Measurements from ENCODE around the gene SSBP4. TPM values are rescaled to one million over a fixed set of nuclear protein-coding genes. Genes with fewer than 3 reads are reported as not detected.

The SSBP4 gene
- total RNA-seq, 1 experiment from 2014 or later: 46.1 TPM

- H3K27me3 Mint-ChIP-seq (ENCODE audit: low read depth): peaks cover 28% of the 10 kb centered on the region
- H4K5ac ChIP-seq (ENCODE audit: insufficient read length, low read depth, low read length): no peak overlapping the region
- no peak overlapping the region for H3K9ac ChIP-seq (ENCODE audit: extremely low read depth, insufficient read length, low read length)
These were observed 34.4 kb upstream of the SSBP4 start for GRCh38 chr19:18384775-18385174.

More at GRCh38 chr19:18384775-18385174, 34.4 kb upstream of the SSBP4 start:
- Mint-ChIP-seq H3K36me3 (ENCODE audit: insufficient read depth in 1 of 3, low read depth in 3 of 3) (peaks cover 0 to 5% (median 5%) of the 10 kb centered on the region in 3 experiments; a peak in 1 of 7 replicates), H3K4me3 (no peak overlapping the region), H3K27ac (peak overlapping the region in 1 of 3 experiments; percentile 34; a peak in 1 of 7 replicates), H3K9me3 (no peaks in the 10 kb centered on the region), H3K4me1 (peaks cover 26% of the 10 kb centered on the region in 2 experiments)
- no peak overlapping the region for H4K8ac ChIP-seq (replicated peaks; ENCODE audit: insufficient read length, low read depth, low read length)
- H2AFZ ChIP-seq (ENCODE audit: low read length): no peak overlapping the region
- no peak overlapping the region for H3K4ac ChIP-seq (ENCODE audit: low read depth, low read length)
- H3K14ac ChIP-seq (ENCODE audit: insufficient read depth, low read length): no peak overlapping the region
- H2BK20ac ChIP-seq (ENCODE audit: low read depth, low read length, poor library complexity, severe bottlenecking): no peak overlapping the region
- no peaks in the 10 kb centered on the region for H3K23me2 ChIP-seq (ENCODE audit: insufficient read length, low read depth, low read length, poor library complexity, severe bottlenecking)
- no peaks in the 10 kb centered on the region for H3K79me1 ChIP-seq (ENCODE audit: insufficient read depth, low read depth, low read length, poor library complexity, severe bottlenecking)
- no peak overlapping the region for H2BK12ac ChIP-seq (ENCODE audit: insufficient read length, low read depth, low read length)
- H3K27me3 ChIP-seq (ENCODE audit: insufficient read depth, low read length): no peaks in the 10 kb centered on the region
- no peak overlapping the region for H4K91ac ChIP-seq (ENCODE audit: insufficient read length, low read depth, low read length)
- H3K23ac ChIP-seq (ENCODE audit: insufficient read length, low read depth, low read length): no peak overlapping the region
- H3K4me2 ChIP-seq (ENCODE audit: insufficient read depth, insufficient read length, low read length): no peak overlapping the region
- no peak overlapping the region for H2AK5ac ChIP-seq (ENCODE audit: insufficient read length, low read length)
- H3T11ph ChIP-seq (ENCODE audit: low read length): no peak overlapping the region
- no peaks in the 10 kb centered on the region for H3K9me3 ChIP-seq (ENCODE audit: control insufficient read depth, low read depth, low read length)
- H2BK120ac ChIP-seq (ENCODE audit: low read depth, low read length, poor library complexity, severe bottlenecking): no peak overlapping the region
- no CpG with 5 or more reads among the region's 7 CpGs for WGBS (ENCODE audit: extremely low coverage, insufficient read length, low lambda C conversion rate)
- no peak overlapping the region for H2BK15ac ChIP-seq (ENCODE audit: low read depth, low read length)
- no peak overlapping the region for H2BK5ac ChIP-seq (ENCODE audit: insufficient read length, low read length)
- no peak for TF ChIP-seq CTCF (conservative IDR thresholded peaks at IDR 0.05)
- DNase-seq: no peak
- H3K79me2 ChIP-seq (ENCODE audit: insufficient read depth, low read length): no peaks in the 10 kb centered on the region
- H3K56ac ChIP-seq (ENCODE audit: insufficient read length, low read depth, low read length): no peak overlapping the region
- no peak overlapping the region for H3K18ac ChIP-seq (ENCODE audit: insufficient read length, low read depth, low read length)
- no peaks in the 10 kb centered on the region for H3K4me1 ChIP-seq (ENCODE audit: insufficient read depth, low read length)
- no peak overlapping the region for H3K27ac ChIP-seq (ENCODE audit: insufficient read length, low read depth, low read length)
- no peaks in the 10 kb centered on the region for H4K20me1 ChIP-seq (ENCODE audit: control insufficient read depth, insufficient read depth, insufficient read length)

All from H9 (cell line).